ENCODE measurements around the gene DIS3L2.
"Not testable (repeated sequence)": the region's sequence is repeated elsewhere in the genome, so short reads cannot be mapped to it uniquely, and the experiment has no call there.

The DIS3L2 gene

DNA sequence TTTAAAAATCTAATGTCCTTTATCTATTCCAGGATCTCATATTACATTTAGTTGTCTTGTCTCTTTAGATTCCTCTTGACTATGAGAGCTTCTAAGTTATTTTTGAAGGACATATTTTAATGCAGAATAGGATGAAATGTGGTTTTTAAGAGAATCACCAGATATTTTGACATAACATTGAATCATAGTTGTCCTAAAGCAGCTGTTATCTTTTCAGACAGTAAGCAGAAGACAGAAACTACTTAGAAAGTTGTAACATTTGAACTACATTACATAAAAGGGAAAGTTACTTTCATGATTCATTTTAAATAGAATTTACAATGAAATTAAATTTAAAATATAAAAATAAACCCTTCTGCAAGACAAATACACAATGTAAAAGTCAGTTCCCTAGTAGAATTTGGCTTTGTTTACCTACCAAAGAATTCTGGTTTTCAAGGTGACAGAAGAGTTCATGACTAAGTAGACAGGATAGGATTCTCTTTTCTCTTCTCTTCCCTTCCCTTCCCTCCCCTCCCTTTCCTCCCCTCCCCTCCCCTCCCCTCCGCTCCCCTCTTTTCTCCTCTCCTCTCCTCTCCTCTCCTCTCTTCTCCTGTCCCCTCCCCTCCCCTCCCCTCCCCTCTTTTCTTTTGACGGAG, 186.0 kb downstream of the DIS3L2 start:
- Histone ChIP-seq H3K27ac (ENCODE audit: low read length) (no peak overlapping the region), H3K9me3 (ENCODE audit: control insufficient read depth in 1 of 2, low read length in 2 of 2) (no peaks in the 10 kb centered on the region), H3K4me3 (ENCODE audit: low read depth in 1 of 2, low read length in 2 of 2) (no peak overlapping the region), H3K27me3 (ENCODE audit: low read depth, low read length) (no peaks in the 10 kb centered on the region), H3K4me1 (ENCODE audit: control insufficient read depth in 1 of 2, insufficient read depth in 2 of 2, low read length in 2 of 2) (no peaks in the 10 kb centered on the region), H3K36me3 (ENCODE audit: control insufficient read depth in 1 of 2, insufficient read depth in 2 of 2, low read length in 2 of 2) (peaks cover 0 to 5% of the 10 kb centered on the region in 2 donors)

GRCh38 chr2:232162187-232162586, 200.7 kb downstream of the DIS3L2 start:
- H3K27ac ChIP-seq (ENCODE audit: low read length) = no peak overlapping the region
- H3K4me1 ChIP-seq (ENCODE audit: control insufficient read depth in 1 of 2, insufficient read depth in 2 of 2, low read length in 2 of 2) = no peaks in the 10 kb centered on the region
- H3K4me3 ChIP-seq (ENCODE audit: low read depth in 1 of 2, low read length in 2 of 2) = no peak overlapping the region
- no peaks in the 10 kb centered on the region for H3K9me3 ChIP-seq (ENCODE audit: control insufficient read depth in 1 of 2, low read length in 2 of 2)
- H3K36me3 ChIP-seq (ENCODE audit: control insufficient read depth in 1 of 2, insufficient read depth in 2 of 2, low read length in 2 of 2) = peaks cover 18 to 35% of the 10 kb centered on the region in 2 donors
- H3K27me3 ChIP-seq (ENCODE audit: low read depth, low read length) = no peaks in the 10 kb centered on the region

GRCh38 chr2:232170396-232170795, 208.9 kb downstream of the DIS3L2 start:
- peaks cover 0 to 13% of the 10 kb centered on the region in 2 donors for H3K4me1 ChIP-seq (ENCODE audit: control insufficient read depth in 1 of 2, insufficient read depth in 2 of 2, low read length in 2 of 2)
- H3K4me3 ChIP-seq (ENCODE audit: low read depth in 1 of 2, low read length in 2 of 2) = no peak overlapping the region
- no peak overlapping the region for H3K27ac ChIP-seq (ENCODE audit: low read length)
- H3K36me3 ChIP-seq (ENCODE audit: control insufficient read depth in 1 of 2, insufficient read depth in 2 of 2, low read length in 2 of 2) = peaks cover 0 to 3% of the 10 kb centered on the region in 2 donors
- no peaks in the 10 kb centered on the region for H3K27me3 ChIP-seq (ENCODE audit: low read depth, low read length)
- H3K9me3 ChIP-seq (ENCODE audit: control insufficient read depth in 1 of 2, low read length in 2 of 2) = no peaks in the 10 kb centered on the region

DNA sequence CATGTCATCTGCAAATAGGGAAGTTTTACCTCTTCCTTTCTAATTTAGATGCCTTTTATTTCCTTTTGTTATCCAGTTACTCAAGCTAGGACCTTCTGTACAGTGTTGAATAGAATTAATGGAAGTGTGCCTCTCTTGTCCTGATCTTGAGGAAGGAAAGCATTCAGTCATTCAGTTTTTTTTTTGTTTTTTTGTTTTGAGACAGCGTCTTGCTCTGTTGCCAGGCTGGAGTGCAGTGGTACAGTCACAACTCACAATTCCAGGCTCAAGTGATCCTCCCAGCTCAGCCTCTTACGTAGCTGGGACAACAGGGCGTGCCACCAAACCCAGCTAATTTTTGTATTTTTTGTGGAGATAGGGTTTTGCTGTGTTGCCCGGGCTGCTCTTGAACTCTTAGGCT, 213.1 kb downstream of the DIS3L2 start:
- H3K36me3 ChIP-seq (ENCODE audit: control insufficient read depth in 1 of 2, insufficient read depth in 2 of 2, low read length in 2 of 2) = no peaks in the 10 kb centered on the region
- peaks cover 0 to 10% of the 10 kb centered on the region in 2 donors for H3K4me1 ChIP-seq (ENCODE audit: control insufficient read depth in 1 of 2, insufficient read depth in 2 of 2, low read length in 2 of 2)
- no peak overlapping the region for H3K27ac ChIP-seq (ENCODE audit: low read length)
- H3K4me3 ChIP-seq (ENCODE audit: low read depth in 1 of 2, low read length in 2 of 2) = no peak overlapping the region
- no peaks in the 10 kb centered on the region for H3K27me3 ChIP-seq (ENCODE audit: low read depth, low read length)
- H3K9me3 ChIP-seq (ENCODE audit: control insufficient read depth in 1 of 2, low read length in 2 of 2) = no peaks in the 10 kb centered on the region

DNA sequence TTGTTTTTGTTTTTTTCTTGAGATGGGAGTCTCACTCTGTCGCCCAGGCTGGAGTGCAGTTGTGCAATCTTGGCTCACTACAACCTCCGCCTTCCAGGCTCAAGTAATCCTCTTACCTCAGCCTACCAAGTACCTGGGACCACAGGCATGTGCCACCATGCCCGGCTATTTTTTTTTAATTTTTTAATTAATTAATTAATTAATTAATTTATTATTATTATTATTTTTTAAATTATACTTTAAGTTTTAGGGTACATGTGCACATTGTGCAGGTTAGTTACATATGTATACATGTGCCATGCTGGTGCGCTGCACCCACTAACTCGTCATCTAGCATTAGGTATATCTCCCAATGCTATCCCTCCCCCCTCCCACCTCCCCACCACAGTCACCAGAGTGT, 215.1 kb downstream of the DIS3L2 start:
- not testable (repeated sequence) for H3K36me3 ChIP-seq (ENCODE audit: control insufficient read depth in 1 of 2, insufficient read depth in 2 of 2, low read length in 2 of 2); H3K4me1 ChIP-seq (ENCODE audit: control insufficient read depth in 1 of 2, insufficient read depth in 2 of 2, low read length in 2 of 2); H3K27me3 ChIP-seq (ENCODE audit: low read depth, low read length); H3K4me3 ChIP-seq (ENCODE audit: low read depth in 1 of 2, low read length in 2 of 2); H3K27ac ChIP-seq (ENCODE audit: low read length); H3K9me3 ChIP-seq (ENCODE audit: control insufficient read depth in 1 of 2, low read length in 2 of 2)

GRCh38 chr2:232183279-232183678, 221.8 kb downstream of the DIS3L2 start:
- Histone ChIP-seq H3K27ac (ENCODE audit: low read length) (no peak overlapping the region), H3K9me3 (ENCODE audit: control insufficient read depth in 1 of 2, low read length in 2 of 2) (no peaks in the 10 kb centered on the region), H3K4me3 (ENCODE audit: low read depth in 1 of 2, low read length in 2 of 2) (no peak overlapping the region), H3K4me1 (ENCODE audit: control insufficient read depth in 1 of 2, insufficient read depth in 2 of 2, low read length in 2 of 2) (no peaks in the 10 kb centered on the region), H3K27me3 (ENCODE audit: low read depth, low read length) (no peaks in the 10 kb centered on the region), H3K36me3 (ENCODE audit: control insufficient read depth in 1 of 2, insufficient read depth in 2 of 2, low read length in 2 of 2) (no peaks in the 10 kb centered on the region)

- H3K4me3 ChIP-seq (ENCODE audit: low read depth in 1 of 2, low read length in 2 of 2) = no peak overlapping the region
- no peaks in the 10 kb centered on the region for H3K36me3 ChIP-seq (ENCODE audit: control insufficient read depth in 1 of 2, insufficient read depth in 2 of 2, low read length in 2 of 2)
- H3K27ac ChIP-seq (ENCODE audit: low read length) = no peak overlapping the region
- no peaks in the 10 kb centered on the region for H3K4me1 ChIP-seq (ENCODE audit: control insufficient read depth in 1 of 2, insufficient read depth in 2 of 2, low read length in 2 of 2)
- H3K9me3 ChIP-seq (ENCODE audit: control insufficient read depth in 1 of 2, low read length in 2 of 2) = no peaks in the 10 kb centered on the region
- no peaks in the 10 kb centered on the region for H3K27me3 ChIP-seq (ENCODE audit: low read depth, low read length)
Measured at GRCh38 chr2:232184346-232184745, 222.8 kb downstream of the DIS3L2 start.

- peaks cover 0 to 5% of the 10 kb centered on the region in 2 donors for H3K9me3 ChIP-seq (ENCODE audit: control insufficient read depth in 1 of 2, low read length in 2 of 2)
- H3K27me3 ChIP-seq (ENCODE audit: low read depth, low read length) = no peaks in the 10 kb centered on the region
- H3K4me3 ChIP-seq (ENCODE audit: low read depth in 1 of 2, low read length in 2 of 2) = no peak overlapping the region
- H3K27ac ChIP-seq (ENCODE audit: low read length) = no peak overlapping the region
- no peaks in the 10 kb centered on the region for H3K4me1 ChIP-seq (ENCODE audit: control insufficient read depth in 1 of 2, insufficient read depth in 2 of 2, low read length in 2 of 2)
- H3K36me3 ChIP-seq (ENCODE audit: control insufficient read depth in 1 of 2, insufficient read depth in 2 of 2, low read length in 2 of 2) = peaks cover 4 to 9% of the 10 kb centered on the region in 2 donors
Measured at GRCh38 chr2:232190796-232191195, 229.3 kb downstream of the DIS3L2 start.

DNA sequence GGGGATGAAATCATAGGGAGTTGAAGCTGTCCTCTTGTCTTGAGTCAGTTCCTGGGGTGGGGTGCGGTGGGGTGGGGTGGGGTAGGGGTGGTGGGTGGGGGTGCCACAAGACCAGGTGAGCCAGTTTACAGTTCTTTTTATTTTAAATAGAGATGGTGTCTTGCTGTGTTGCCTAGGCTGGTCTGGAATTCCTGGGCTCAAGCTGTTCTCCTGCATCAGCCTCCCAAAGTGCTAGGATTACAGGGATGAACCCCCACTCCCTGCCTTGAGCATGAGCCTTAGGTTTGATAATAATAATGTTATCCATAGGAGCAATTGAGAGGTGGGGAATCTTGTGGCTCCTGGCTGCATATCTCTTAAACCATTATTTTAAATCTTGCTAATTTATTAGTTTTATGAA, 234.0 kb downstream of the DIS3L2 start:
- no peaks in the 10 kb centered on the region for H3K27me3 ChIP-seq (ENCODE audit: low read depth, low read length)
- H3K27ac ChIP-seq (ENCODE audit: low read length) = no peak overlapping the region

GRCh38 chr2:232196802-232197201, 235.3 kb downstream of the DIS3L2 start:
- H3K9me3 ChIP-seq (ENCODE audit: control insufficient read depth in 1 of 2, low read length in 2 of 2) = peaks cover 0 to 5% of the 10 kb centered on the region in 2 donors
- no peaks in the 10 kb centered on the region for H3K4me1 ChIP-seq (ENCODE audit: control insufficient read depth in 1 of 2, insufficient read depth in 2 of 2, low read length in 2 of 2)
- peaks cover 4 to 17% of the 10 kb centered on the region in 2 donors for H3K36me3 ChIP-seq (ENCODE audit: control insufficient read depth in 1 of 2, insufficient read depth in 2 of 2, low read length in 2 of 2)

More for the DNA sequence above, 234.0 kb downstream of the DIS3L2 start:
- H3K9me3 ChIP-seq (ENCODE audit: control insufficient read depth in 1 of 2, low read length in 2 of 2) = peaks cover 0 to 5% of the 10 kb centered on the region in 2 donors
- H3K4me3 ChIP-seq (ENCODE audit: low read depth in 1 of 2, low read length in 2 of 2) = no peak overlapping the region
- H3K4me1 ChIP-seq (ENCODE audit: control insufficient read depth in 1 of 2, insufficient read depth in 2 of 2, low read length in 2 of 2) = no peaks in the 10 kb centered on the region
- peaks cover 4 to 17% of the 10 kb centered on the region in 2 donors for H3K36me3 ChIP-seq (ENCODE audit: control insufficient read depth in 1 of 2, insufficient read depth in 2 of 2, low read length in 2 of 2)

GRCh38 chr2:232200195-232200594, 238.7 kb downstream of the DIS3L2 start:
- H3K4me1 ChIP-seq (ENCODE audit: control insufficient read depth in 1 of 2, insufficient read depth in 2 of 2, low read length in 2 of 2) = peaks cover 0 to 7% of the 10 kb centered on the region in 2 donors
- no peaks in the 10 kb centered on the region for H3K27me3 ChIP-seq (ENCODE audit: low read depth, low read length)
- H3K4me3 ChIP-seq (ENCODE audit: low read depth in 1 of 2, low read length in 2 of 2) = no peak overlapping the region
- peaks cover 2 to 8% of the 10 kb centered on the region in 2 donors for H3K36me3 ChIP-seq (ENCODE audit: control insufficient read depth in 1 of 2, insufficient read depth in 2 of 2, low read length in 2 of 2)
- H3K27ac ChIP-seq (ENCODE audit: low read length) = no peak overlapping the region
- H3K9me3 ChIP-seq (ENCODE audit: control insufficient read depth in 1 of 2, low read length in 2 of 2) = no peaks in the 10 kb centered on the region

More at GRCh38 chr2:232196802-232197201, 235.3 kb downstream of the DIS3L2 start:
- Histone ChIP-seq H3K27ac (ENCODE audit: low read length) (no peak overlapping the region), H3K27me3 (ENCODE audit: low read depth, low read length) (no peaks in the 10 kb centered on the region), H3K4me3 (ENCODE audit: low read depth in 1 of 2, low read length in 2 of 2) (no peak overlapping the region)

Measured in muscle layer of duodenum (tissue), 2 donors.